GM18507 (cell line): ENCODE results near the gene COPG2.
"Not testable (repeated sequence)": the region's sequence is repeated elsewhere in the genome, so short reads cannot be mapped to it uniquely, and the experiment has no call there.

Experiments used
- DNase-seq: peaks from one replicate; pipeline ENCODE4 v3.0.0; 2011; ENCODE audit warnings: low read depth; ENCODE audit not compliant: insufficient read length; ENCODE audit errors: extremely low spot score
- FAIRE-seq: peaks from 2 replicates; lab custom pipeline; 2011; peaks lifted over from hg19 to GRCh38; lab: Jason Lieb, UNC

The COPG2 gene

GRCh38 chr7:130521258-130521951 is 147.1 kb downstream of the COPG2 start:
- DNase-seq: no peak

GRCh38 chr7:130515315-130516040 is 153.1 kb downstream of the COPG2 start:
- no peak for FAIRE-seq
- no peak for DNase-seq

More at GRCh38 chr7:130521258-130521951, 147.1 kb downstream of the COPG2 start:
- no peak for FAIRE-seq

GRCh38 chr7:130513447-130513846 is 155.1 kb downstream of the COPG2 start:
- DNase-seq: no peak
- no peak for FAIRE-seq

GRCh38 chr7:130512038-130512437 is 156.5 kb downstream of the COPG2 start:
- DNase-seq, FAIRE-seq: not testable (repeated sequence)

- FAIRE-seq: no peak
- DNase-seq: no peak
Observed at GRCh38 chr7:130506358-130506757, 162.2 kb downstream of the COPG2 start.

- FAIRE-seq (no peak), DNase-seq (no peak)
Observed at GRCh38 chr7:130505753-130506152, 162.8 kb downstream of the COPG2 start.

GRCh38 chr7:130500910-130501309 is 167.6 kb downstream of the COPG2 start:
- DNase-seq: no peak
- FAIRE-seq: no peak

GRCh38 chr7:130500463-130500862 is 168.1 kb downstream of the COPG2 start:
- FAIRE-seq (no peak), DNase-seq (no peak)

GRCh38 chr7:130494431-130494858 is 174.1 kb downstream of the COPG2 start:
- FAIRE-seq: no peak
- no peak for DNase-seq

- DNase-seq (no peak), FAIRE-seq (no peak)
Observed at GRCh38 chr7:130493275-130493873, 175.2 kb downstream of the COPG2 start.

- FAIRE-seq (no peak), DNase-seq (no peak)
Observed at GRCh38 chr7:130492523-130493274, 175.8 kb downstream of the COPG2 start.

GRCh38 chr7:130491841-130492522 is 176.6 kb downstream of the COPG2 start, which contains the start of gene MEST:
TSS of gene MEST (plus strand) at chr7:130492085. CDS start at chr7:130492314, 229 bp downstream.
- FAIRE-seq: no peak
- no peak for DNase-seq

GRCh38 chr7:130490888-130491804 is 177.4 kb downstream of the COPG2 start:
- DNase-seq (no peak), FAIRE-seq (no peak)

GRCh38 chr7:130490311-130490791 is 178.2 kb downstream of the COPG2 start:
- FAIRE-seq (no peak), DNase-seq (no peak)

- DNase-seq: no peak
- FAIRE-seq: no peak
Observed at GRCh38 chr7:130489140-130489983, 179.2 kb downstream of the COPG2 start.

GRCh38 chr7:130488392-130489139 is 180.0 kb downstream of the COPG2 start:
- no peak for DNase-seq
- no peak for FAIRE-seq
